Astrocyte of the cerebellum (primary cell): ENCODE measurements around the gene TMEM86B.
"Not testable (repeated sequence)": the region's sequence is repeated elsewhere in the genome, so short reads cannot be mapped to it uniquely, and the experiment has no call there.

Experiments
- DNase-seq: peaks from one replicate; pipeline ENCODE4 v3.0.0-alpha.2; 2011; ENCODE audit warnings: low read depth
- H3K4me3 ChIP-seq: 2 replicates; pipeline ENCODE4 v1.5.1; 2011; ENCODE audit warnings: mild to moderate bottlenecking, low read depth, low read length, moderate library complexity
- CTCF ChIP-seq: IDR thresholded peaks from 2 replicates; pipeline ENCODE4 v1.5.1; 2012; ENCODE audit warnings: low read length, low read depth, moderate library complexity, mild to moderate bottlenecking; ENCODE audit errors: missing control alignments
- in situ Hi-C: cut with HindIII; loops from 2 replicates; pipeline ENCODE4 v1.10.0; 2017; ENCODE audit warnings: low sequenced_read_pairs

TMEM86B gene

GRCh38 chr19:55229145-55229788, 704 bp upstream of the TMEM86B start:
- in situ Hi-C loops: no loop called here
- H3K4me3 ChIP-seq: no peak overlapping the region
- no peak for DNase-seq
- no peak for TF ChIP-seq CTCF

DNA sequence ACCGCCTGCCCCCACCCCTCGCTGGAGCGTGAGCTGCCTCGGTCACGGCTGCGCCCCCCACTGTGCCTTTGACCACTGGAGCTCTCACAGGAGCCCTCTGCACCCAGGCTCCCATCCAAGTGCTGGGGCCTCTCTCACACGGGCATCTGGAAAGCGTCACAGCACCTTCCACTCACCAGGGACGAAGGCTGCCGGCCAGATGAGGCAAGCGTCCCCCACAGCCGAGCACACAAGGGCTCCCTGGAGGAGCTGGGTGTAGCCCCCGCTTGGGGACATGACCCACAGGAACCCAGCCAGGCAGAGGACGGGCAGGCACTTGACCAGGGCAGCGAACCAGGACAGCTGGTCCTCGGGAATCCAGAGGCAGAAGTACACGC, 560 bp downstream of the TMEM86B start:
- H3K4me3 ChIP-seq: no peak overlapping the region
- DNase-seq: no peak
- TF ChIP-seq CTCF: no peak
- in situ Hi-C loops: no loop called here

- DNase-seq: no peak
- no peak overlapping the region for H3K4me3 ChIP-seq
- in situ Hi-C loops: no loop called here
- no peak for TF ChIP-seq CTCF
Observed at GRCh38 chr19:55227241-55228014, 1.1 kb downstream of the TMEM86B start.

DNA sequence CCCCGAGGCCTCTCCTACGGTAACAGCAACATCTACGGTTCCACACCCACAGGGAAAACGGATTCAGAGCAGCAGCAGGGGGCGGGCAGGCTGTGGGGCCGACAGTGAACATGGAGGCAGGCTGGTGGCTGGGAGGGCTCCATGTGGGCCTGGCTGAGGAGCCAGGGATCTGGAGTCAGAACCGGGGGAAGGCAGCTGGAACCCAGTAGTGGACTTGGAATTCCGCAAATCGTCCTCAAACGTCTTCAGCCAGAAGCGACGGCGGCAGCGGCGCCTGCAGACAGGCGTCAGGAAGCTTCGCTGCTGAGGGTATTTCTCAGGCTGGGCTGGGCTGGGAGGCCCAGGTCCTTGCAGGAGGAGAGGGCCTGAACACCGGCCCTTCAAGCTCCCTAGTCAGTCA, 1.8 kb downstream of the TMEM86B start:
- TF ChIP-seq CTCF: no peak
- no peak for DNase-seq
- H3K4me3 ChIP-seq: no peak overlapping the region
- in situ Hi-C loops: no loop called here

GRCh38 chr19:55226273-55226672, 2.3 kb downstream of the TMEM86B start:
- in situ Hi-C loops: no loop called here
- DNase-seq: no peak
- no peak overlapping the region for H3K4me3 ChIP-seq
- TF ChIP-seq CTCF: no peak

- H3K4me3 ChIP-seq: no peak overlapping the region
- in situ Hi-C loops: no loop called here
- DNase-seq: no peak
- TF ChIP-seq CTCF: no peak
Observed at GRCh38 chr19:55225415-55225958, 3.1 kb downstream of the TMEM86B start.

DNA sequence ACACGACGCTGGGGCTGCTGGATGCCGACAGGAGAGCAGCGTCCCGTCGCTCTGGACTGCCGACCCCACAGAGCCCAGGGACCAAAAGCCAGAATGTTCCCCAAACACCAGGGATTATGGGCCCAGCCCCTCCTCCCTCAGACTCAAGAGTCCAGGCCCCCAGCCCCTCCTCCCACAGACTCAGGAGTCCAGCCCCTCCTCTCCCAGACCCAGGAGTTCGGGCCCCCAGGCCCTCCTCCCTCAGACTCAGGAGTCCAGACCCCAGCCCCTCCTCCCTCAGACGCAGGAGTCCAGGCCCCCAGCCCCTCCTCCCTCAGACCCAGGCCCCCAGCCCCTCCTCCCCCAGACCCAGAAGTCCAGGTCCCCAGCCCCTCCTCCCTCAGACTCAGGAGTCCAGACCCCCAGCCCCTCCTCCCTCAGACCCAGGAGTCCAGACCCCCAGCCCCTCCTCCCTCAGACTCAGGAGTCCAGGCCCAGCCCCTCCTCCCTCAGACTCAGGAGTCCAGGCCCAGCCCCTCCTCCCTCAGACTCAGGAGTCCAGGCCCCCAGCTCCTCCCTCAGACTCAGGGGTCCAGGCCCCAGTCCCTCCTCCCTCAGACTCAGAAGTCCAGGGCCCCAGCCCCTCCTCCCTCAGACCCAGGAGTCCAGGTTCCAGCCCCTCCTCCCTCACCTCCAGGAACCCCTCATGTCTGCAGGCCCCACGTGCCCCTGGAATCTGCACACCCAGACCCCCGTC, 3.7 kb downstream of the TMEM86B start:
- in situ Hi-C loops, DNase-seq, H3K4me3 ChIP-seq: not testable (repeated sequence)
